T-cell (primary cell): ENCODE results near the gene SP100. TPM values are rescaled to one million over a fixed set of nuclear protein-coding genes. Genes with fewer than 3 reads are reported as not detected.
"Not testable (repeated sequence)": the region's sequence is repeated elsewhere in the genome, so short reads cannot be mapped to it uniquely, and the experiment has no call there.

Experiments used
- ATAC-seq, 4 experiments: fragments of 200-7000 bp in 3 of 4; fragments of 150-1000 bp in 1 of 4; cut with Tn5 transposase; replicated peaks in 1 of 4; 1 replicate in 3 of 4; 2 replicates in 1 of 4; pipeline ENCODE4 v1.10.0; 2021; ENCODE audit warnings: moderate library complexity in 3 of 4, mild to moderate bottlenecking in 2 of 4, moderate number of reproducible peaks in 1 of 4
- CTCF ChIA-PET, 2 donors: fragments of 300-600 bp; sonication (Branson Sonifier 250); formaldehyde crosslinking; loops; one replicate each; lab custom pipeline; 2022; ENCODE audit warnings: antibody characterized with exemption in 2 of 2; lab: Charles Lee
- POLR2A ChIA-PET, 2 donors: fragments of 300-600 bp; sonication (Branson Sonifier 250); formaldehyde crosslinking; loops; one replicate each; lab custom pipeline; 2022; ENCODE audit warnings: antibody characterized with exemption in 2 of 2; lab: Charles Lee
- DNase-seq, 35 experiments: peaks; one replicate each; pipeline versions ENCODE4 v3.0.0 to v3.0.0-alpha.2; 2013 to 2023
- H3K27ac ChIP-seq: one replicate; pipeline ENCODE4 v1.5.1; 2013; ENCODE audit warnings: low read length
- H3K27me3 ChIP-seq, 2 experiments: replicated peaks in 1 of 2; 1 replicate in 1 of 2; 2 replicates in 1 of 2; pipeline versions ENCODE4 v1.6.1 to v1.7.0; 2013; ENCODE audit warnings: low read length in 1 of 2, mixed read lengths in 1 of 2; ENCODE audit not compliant: control insufficient read depth in 2 of 2, insufficient read depth in 2 of 2; ENCODE audit errors: extremely low read depth in 1 of 2
- H3K36me3 ChIP-seq, 2 donors: 1 replicate in 1 of 2; 2 replicates in 1 of 2; pipeline versions ENCODE4 v1.6.1 to v1.7.0; 2013; ENCODE audit warnings: low read length in 1 of 2; ENCODE audit not compliant: control insufficient read depth in 2 of 2, insufficient read depth in 1 of 2; ENCODE audit errors: extremely low read depth in 1 of 2
- H3K4me1 ChIP-seq, 2 experiments: 1 replicate in 1 of 2; 2 replicates in 1 of 2; pipeline versions ENCODE4 v1.6.1 to v1.7.0; 2013; ENCODE audit warnings: low read length in 2 of 2, mixed read lengths in 1 of 2; ENCODE audit not compliant: insufficient read depth in 2 of 2, control insufficient read depth in 1 of 2; ENCODE audit errors: extremely low read depth in 1 of 2
- H3K4me3 ChIP-seq, 2 donors: 1 replicate in 1 of 2; 2 replicates in 1 of 2; pipeline versions ENCODE4 v1.5.1 to v1.7.0; 2013; ENCODE audit warnings: mild to moderate bottlenecking in 2 of 2, low read length in 1 of 2, moderate library complexity in 1 of 2; ENCODE audit not compliant: control insufficient read depth in 1 of 2; ENCODE audit errors: extremely low read depth in 1 of 2
- H3K9me3 ChIP-seq: 2 replicates; pipeline ENCODE4 v1.7.0; 2013
- H3K27ac Mint-ChIP-seq, 2 donors: one replicate each; pipeline ENCODE4 v1.8.0; 2020 to 2021; ENCODE audit warnings: mild to moderate bottlenecking in 2 of 2, mixed read lengths in 2 of 2
- H3K27me3 Mint-ChIP-seq, 2 donors: one replicate each; pipeline ENCODE4 v1.8.0; 2021 to 2022; ENCODE audit warnings: mixed read lengths in 2 of 2
- H3K36me3 Mint-ChIP-seq: one replicate; pipeline ENCODE4 v1.8.0; 2021; ENCODE audit warnings: mixed read lengths
- H3K4me1 Mint-ChIP-seq, 3 donors: one replicate each; pipeline ENCODE4 v1.8.0; 2020 to 2022; ENCODE audit warnings: mixed read lengths in 3 of 3, mild to moderate bottlenecking in 1 of 3
- H3K4me3 Mint-ChIP-seq, 3 donors: one replicate each; pipeline ENCODE4 v1.8.0; 2020 to 2022; ENCODE audit warnings: mild to moderate bottlenecking in 3 of 3, mixed read lengths in 3 of 3, moderate library complexity in 3 of 3
- H3K9me3 Mint-ChIP-seq, 3 donors: one replicate each; pipeline ENCODE4 v1.8.0; 2020 to 2022; ENCODE audit warnings: mixed read lengths in 3 of 3
- WGBS: methylation state at CpG from one replicate; pipeline ENCODE4 v1.1.5; 2013; ENCODE audit warnings: missing lambda C conversion rate; ENCODE audit not compliant: insufficient coverage; 5-methylcytosine and 5-hydroxymethylcytosine counted together
- total RNA-seq, 35 experiments: library from RNA in 6 of 35; stranded (reverse) in 6 of 35; fragments of 120-200 nt in 1 of 35; gene quantifications; one replicate each; pipeline versions ENCODE4 v1.2.1 to v1.2.4 and lab custom pipeline; 2013 to 2026

The SP100 gene
- total RNA-seq, 5 donors from 2014 or later (not counting 1 experiment from before 2014, with no cell fraction given), result 188 to 271 (median 217) TPM

DNA sequence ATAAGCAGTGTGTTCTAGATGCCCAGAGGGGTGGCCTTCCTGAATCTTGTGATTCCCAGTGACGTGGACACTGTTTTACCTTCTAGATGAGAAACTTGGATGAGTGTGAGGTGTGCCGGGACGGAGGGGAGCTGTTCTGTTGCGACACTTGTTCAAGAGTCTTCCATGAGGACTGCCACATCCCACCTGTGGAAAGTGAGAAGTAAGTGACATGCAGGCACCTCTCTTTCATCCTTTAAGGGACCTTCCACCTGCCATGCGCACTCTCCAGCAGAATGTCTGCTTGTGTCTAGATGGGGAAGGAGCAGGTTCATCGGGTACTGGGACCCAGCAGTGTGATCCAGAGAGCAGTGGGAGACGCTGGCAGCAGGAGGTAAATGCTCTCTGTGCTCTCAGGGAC is 16.0 kb upstream of the SP100 start:
- Histone ChIP-seq H3K27me3 (no peaks in the 10 kb centered on the region), H3K4me1 (no peaks in the 10 kb centered on the region), H3K27ac (no peak overlapping the region), H3K36me3 (peaks cover 8 to 70% of the 10 kb centered on the region in 2 donors), H3K4me3 (no peak overlapping the region), H3K9me3 (no peaks in the 10 kb centered on the region)
- no peak for ATAC-seq
- Mint-ChIP-seq H3K36me3 (peaks cover 81% of the 10 kb centered on the region), H3K4me1 (no peaks in the 10 kb centered on the region), H3K27ac (peak overlapping the region; percentile 23 to 31), H3K9me3 (peaks cover 0 to 4% (median 0%) of the 10 kb centered on the region in 3 donors), H3K27me3 (no peaks in the 10 kb centered on the region), H3K4me3 (no peak overlapping the region)
- no peak for DNase-seq
- POLR2A ChIA-PET, result no interaction called here
- 100% methylated on average over 3 of the region's 7 CpGs for WGBS
- CTCF ChIA-PET, result no interaction called here

DNA sequence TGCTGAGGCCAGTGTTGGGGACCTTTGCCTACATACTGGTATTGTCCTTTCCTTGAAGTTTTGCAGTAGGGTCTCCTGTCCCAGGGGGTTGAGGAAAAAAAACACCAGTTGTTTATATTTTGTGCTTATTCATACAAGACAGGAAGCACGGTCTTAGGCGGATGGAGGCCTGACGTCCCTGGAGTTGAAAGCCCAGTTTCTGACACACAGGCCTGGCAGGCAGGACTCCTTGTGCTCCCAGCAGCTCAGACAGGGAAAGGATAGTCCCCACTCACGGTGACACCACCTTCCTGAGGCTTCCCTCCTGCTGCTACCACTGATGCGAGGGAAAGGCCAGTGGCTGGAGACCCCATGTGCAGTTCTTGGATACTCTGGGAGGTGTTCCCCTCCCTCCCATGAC is 15.5 kb upstream of the SP100 start:
- no peak for ATAC-seq
- Histone ChIP-seq H3K27ac (no peak overlapping the region), H3K9me3 (no peaks in the 10 kb centered on the region), H3K4me3 (no peak overlapping the region), H3K4me1 (no peaks in the 10 kb centered on the region), H3K27me3 (no peaks in the 10 kb centered on the region), H3K36me3 (peaks cover 8 to 69% of the 10 kb centered on the region in 2 donors)
- Mint-ChIP-seq H3K4me3 (no peak overlapping the region), H3K9me3 (peaks cover 0 to 4% (median 0%) of the 10 kb centered on the region in 3 donors), H3K4me1 (no peaks in the 10 kb centered on the region), H3K27me3 (no peaks in the 10 kb centered on the region), H3K36me3 (peaks cover 81% of the 10 kb centered on the region), H3K27ac (peak overlapping the region in 1 of 2 donors; percentile 44)
- no peak for DNase-seq
- WGBS, result 83% methylated on average over 4 of the region's 5 CpGs
- ChIA-PET POLR2A (no interaction called here), CTCF (no interaction called here)

DNA sequence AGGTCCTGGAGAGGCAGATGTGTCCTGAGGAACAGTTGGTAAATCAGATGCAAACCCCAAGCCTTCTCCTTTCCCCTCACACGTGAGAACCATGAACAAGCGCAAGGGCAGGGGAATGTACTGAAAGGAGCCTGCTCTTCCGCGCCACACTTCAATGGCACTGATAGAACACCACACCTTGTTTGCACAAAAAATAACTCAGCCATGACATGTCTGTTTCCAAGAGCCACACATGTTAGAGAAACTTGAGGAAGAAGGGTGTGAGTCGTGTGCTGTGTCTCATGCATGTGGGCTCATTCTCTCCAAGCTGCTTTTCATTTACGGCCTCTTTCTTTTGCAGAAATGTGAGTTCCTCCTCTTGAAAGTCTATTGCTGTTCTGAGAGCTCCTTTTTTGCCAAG is 15.0 kb upstream of the SP100 start:
- H3K9me3 ChIP-seq, POLR2A ChIA-PET, DNase-seq, H3K27me3 Mint-ChIP-seq, H3K4me3 Mint-ChIP-seq, H3K4me1 Mint-ChIP-seq, H3K27ac Mint-ChIP-seq, H3K9me3 Mint-ChIP-seq, H3K4me3 ChIP-seq, ATAC-seq, H3K27me3 ChIP-seq, CTCF ChIA-PET, H3K27ac ChIP-seq, H3K4me1 ChIP-seq: not testable (repeated sequence)
- no CpG with 5 or more reads among the region's 6 CpGs for WGBS
- peaks cover 81% of the 10 kb centered on the region for H3K36me3 Mint-ChIP-seq
- H3K36me3 ChIP-seq, result peaks cover 6 to 68% of the 10 kb centered on the region in 2 donors

DNA sequence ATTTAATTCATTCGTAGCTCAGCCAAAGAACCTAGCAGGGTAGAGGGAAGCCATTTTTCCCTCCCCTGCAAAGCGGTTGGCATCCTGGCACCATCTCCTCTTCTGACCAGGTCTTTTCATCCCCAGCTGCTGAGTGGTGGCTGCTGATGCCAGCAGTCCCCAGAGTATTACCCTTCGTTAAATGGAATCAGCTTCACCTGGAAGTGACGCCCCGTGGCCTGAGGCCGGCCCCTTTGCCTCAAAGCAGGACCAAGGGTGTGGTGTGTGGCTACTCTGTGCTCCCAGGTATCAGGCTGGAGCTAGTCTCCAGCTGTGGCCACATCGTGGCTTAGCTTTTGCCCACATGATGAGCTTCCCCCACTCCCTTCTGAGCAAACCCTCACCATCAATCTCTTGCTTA is 12.3 kb upstream of the SP100 start:
- WGBS, result no CpG with 5 or more reads among the region's 7 CpGs
- ChIA-PET CTCF (interaction anchor here in 1 of 2 donors (0.6 kb wide), 1 partner anchor 244 kb away, joined by 5 read pairs; no protein-coding TSS in a partner anchor), POLR2A (interaction anchor here in 1 of 2 donors (0.5 kb wide), 1 partner anchor 212 kb away, joined by 4 read pairs; no protein-coding TSS in a partner anchor)
- no peaks in the 10 kb centered on the region for H3K9me3 ChIP-seq
- H3K36me3 ChIP-seq, result peaks cover 9 to 49% of the 10 kb centered on the region in 2 donors
- no peak overlapping the region for H3K27ac ChIP-seq
- H3K27me3 ChIP-seq, result no peaks in the 10 kb centered on the region
- H3K4me3 Mint-ChIP-seq, result no peak overlapping the region
- H3K4me1 Mint-ChIP-seq, result peaks cover 16 to 20% (median 18%) of the 10 kb centered on the region in 3 donors
- no peak for DNase-seq
- peaks cover 71% of the 10 kb centered on the region for H3K36me3 Mint-ChIP-seq
- peak overlapping the region in 1 of 2 donors; percentile 16 for H3K27ac Mint-ChIP-seq
- no peaks in the 10 kb centered on the region for H3K27me3 Mint-ChIP-seq
- no peak overlapping the region for H3K4me3 ChIP-seq
- H3K4me1 ChIP-seq, result peaks cover 0 to 5% of the 10 kb centered on the region in 2 experiments
- no peak for ATAC-seq
- H3K9me3 Mint-ChIP-seq, result no peaks in the 10 kb centered on the region

DNA sequence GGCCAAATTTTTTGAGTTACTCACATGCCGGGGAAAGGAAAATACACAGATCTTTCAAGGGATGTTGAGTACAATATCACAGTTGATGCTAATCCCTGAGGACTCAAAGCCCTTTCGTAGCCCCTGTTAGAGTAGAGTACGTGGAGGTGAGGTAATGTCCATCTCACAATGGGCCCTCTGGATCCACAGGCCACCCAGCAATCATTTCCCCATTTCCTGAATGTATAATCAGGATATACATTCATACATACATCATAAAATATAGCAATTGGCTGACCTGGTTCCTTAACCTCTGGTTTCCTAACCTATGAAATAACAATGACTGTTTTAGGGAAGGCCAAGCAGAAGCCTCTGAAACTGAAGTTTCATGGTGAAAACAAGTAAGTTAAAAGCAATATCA is 10.2 kb upstream of the SP100 start:
- POLR2A ChIA-PET, result no interaction called here
- no CpG with 5 or more reads among the region's 3 CpGs for WGBS

DNA sequence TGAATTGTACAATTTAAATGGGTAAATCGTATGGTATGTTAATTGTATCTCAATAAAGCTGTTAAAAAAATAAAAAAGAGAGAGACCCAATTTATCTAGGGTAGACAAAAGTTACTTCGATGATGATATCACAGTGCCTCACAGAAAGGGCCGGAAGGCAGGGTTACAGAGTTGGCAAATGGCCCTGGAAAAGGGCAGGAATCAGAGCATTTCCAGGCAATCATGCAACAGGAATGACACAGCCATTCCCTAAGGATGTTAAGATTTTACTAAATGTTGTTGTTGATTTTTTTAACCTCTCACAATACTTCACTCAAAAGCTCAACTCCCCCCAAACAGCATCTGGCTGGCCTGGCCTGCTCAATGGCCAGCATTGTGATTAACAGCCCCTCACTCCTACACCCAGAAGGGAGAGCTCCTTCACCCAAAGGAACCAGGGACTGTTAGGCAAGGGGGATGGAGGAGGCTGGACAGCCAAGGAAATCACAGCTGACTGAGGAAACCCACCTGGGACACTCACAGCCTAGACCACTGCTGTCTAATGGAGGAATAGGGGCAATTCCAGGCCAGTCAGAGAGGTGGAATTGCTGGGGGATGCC is 7.7 kb upstream of the SP100 start:
- Mint-ChIP-seq H3K4me3 (no peak overlapping the region), H3K9me3 (no peaks in the 10 kb centered on the region), H3K4me1 (peaks cover 49 to 62% (median 56%) of the 10 kb centered on the region in 3 donors), H3K27ac (peak overlapping the region; percentile 99 to 100), H3K27me3 (no peaks in the 10 kb centered on the region), H3K36me3 (peaks cover 42% of the 10 kb centered on the region)
- H3K9me3 ChIP-seq, result no peaks in the 10 kb centered on the region
- peaks cover 3 to 34% of the 10 kb centered on the region in 2 experiments for H3K4me1 ChIP-seq
- no peak for ATAC-seq
- peaks cover 6 to 22% of the 10 kb centered on the region in 2 donors for H3K36me3 ChIP-seq
- H3K27me3 ChIP-seq, result no peaks in the 10 kb centered on the region
- no peak for DNase-seq
- no peak overlapping the region for H3K4me3 ChIP-seq
- ChIA-PET POLR2A (no interaction called here), CTCF (no interaction called here)
- no peak overlapping the region for H3K27ac ChIP-seq
- no CpG with 5 or more reads among the region's 3 CpGs for WGBS

More for the DNA sequence above, 10.2 kb upstream of the SP100 start:
- no peaks in the 10 kb centered on the region for H3K9me3 ChIP-seq
- H3K27me3 ChIP-seq, result no peaks in the 10 kb centered on the region
- H3K4me1 Mint-ChIP-seq, result peaks cover 32 to 40% (median 37%) of the 10 kb centered on the region in 3 donors
- H3K27ac ChIP-seq, result no peak overlapping the region
- no peak for ATAC-seq
- H3K36me3 ChIP-seq, result peaks cover 9 to 31% of the 10 kb centered on the region in 2 donors
- H3K27ac Mint-ChIP-seq, result peak overlapping the region in 1 of 2 donors; percentile 25
- no peaks in the 10 kb centered on the region for H3K27me3 Mint-ChIP-seq
- CTCF ChIA-PET, result no interaction called here
- no peak overlapping the region for H3K4me3 ChIP-seq
- H3K4me1 ChIP-seq, result peaks cover 0 to 13% of the 10 kb centered on the region in 2 experiments
- H3K9me3 Mint-ChIP-seq, result no peaks in the 10 kb centered on the region
- peaks cover 54% of the 10 kb centered on the region for H3K36me3 Mint-ChIP-seq
- H3K4me3 Mint-ChIP-seq, result no peak overlapping the region
- DNase-seq, result no peak
